Caco-2 (cell line): ENCODE measurements around the gene CCDC91. TPM values are rescaled to one million over a fixed set of nuclear protein-coding genes. Genes with fewer than 3 reads are reported as not detected.

Experiments used
- BruUV-seq: library from RNA; stranded (reverse); fragments of 400-500 nt; replicated peaks from 2 replicates; lab custom pipeline; 2021; lab: Mats Ljungman, UMichigan
- CTCF ChIA-PET: fragments of 300-600 bp; sonication (Branson Sonifier 250); formaldehyde crosslinking; loops from one replicate; lab custom pipeline; 2022; ENCODE audit warnings: antibody characterized with exemption; lab: Charles Lee
- POLR2A ChIA-PET: fragments of 300-600 bp; sonication (Branson Sonifier 250); formaldehyde crosslinking; loops from one replicate; lab custom pipeline; 2022; ENCODE audit warnings: antibody characterized with exemption; lab: Charles Lee
- DNase-seq, 2 experiments: peaks; one replicate each; pipeline versions ENCODE4 v3.0.0 to v3.0.0-alpha.2; 2020 to 2022
- H3K27me3 ChIP-seq: replicated peaks from 2 replicates; pipeline ENCODE4 v1.6.0; 2011; ENCODE audit warnings: low read length; ENCODE audit not compliant: control insufficient read depth, insufficient read depth
- H3K36me3 ChIP-seq: 2 replicates; pipeline ENCODE4 v1.5.1; 2011; ENCODE audit warnings: low read length; ENCODE audit not compliant: control insufficient read depth, insufficient read depth
- H3K4me1 ChIP-seq: fragments of 250-450 bp; sonication (Bioruptor Pico); 2 replicates; pipeline ENCODE4 v1.5.1; 2020; ENCODE audit warnings: mild to moderate bottlenecking
- H3K4me3 ChIP-seq: 2 replicates; pipeline ENCODE4 v1.5.1; 2011; ENCODE audit warnings: low read depth, mild to moderate bottlenecking, control low read depth, low read length
- H3K9me3 ChIP-seq: fragments of 250-450 bp; sonication (Bioruptor Pico); 2 replicates; pipeline ENCODE4 v1.5.1; 2020; ENCODE audit warnings: mild to moderate bottlenecking, moderate library complexity
- H3K27ac Mint-ChIP-seq: one replicate; pipeline ENCODE4 v1.8.0; 2022; ENCODE audit warnings: mixed read lengths; ENCODE audit not compliant: unreplicated experiment
- H3K27me3 Mint-ChIP-seq: one replicate; pipeline ENCODE4 v1.8.0; 2022; ENCODE audit warnings: mixed read lengths; ENCODE audit not compliant: insufficient read depth, unreplicated experiment
- H3K36me3 Mint-ChIP-seq: one replicate; pipeline ENCODE4 v1.8.0; 2022; ENCODE audit warnings: mild to moderate bottlenecking, mixed read lengths; ENCODE audit not compliant: insufficient read depth, unreplicated experiment
- H3K4me1 Mint-ChIP-seq: one replicate; pipeline ENCODE4 v1.8.0; 2022; ENCODE audit warnings: low read depth, mixed read lengths; ENCODE audit not compliant: unreplicated experiment
- H3K4me3 Mint-ChIP-seq: one replicate; pipeline ENCODE4 v1.8.0; 2022; ENCODE audit warnings: mild to moderate bottlenecking, moderate library complexity, mixed read lengths; ENCODE audit not compliant: unreplicated experiment
- H3K9me3 Mint-ChIP-seq: one replicate; pipeline ENCODE4 v1.8.0; 2022; ENCODE audit warnings: mixed read lengths; ENCODE audit not compliant: unreplicated experiment
- intact Hi-C: fragments of 100-400 bp; cut with micrococcal nuclease; formaldehyde crosslinking; loops from one replicate; pipeline ENCODE4 v1.10.0; 2022; ENCODE audit not compliant: unreplicated experiment
- total RNA-seq: library from RNA; stranded (reverse); gene quantifications from 2 replicates; pipeline ENCODE4 v1.2.3, GENCODE V29; 2022
- TF ChIP-seq, protein P1 (sequence below), 2 experiments: fragments of 200-600 bp in 1 of 2; IDR thresholded peaks; 1 replicate in 1 of 2; 2 replicates in 1 of 2; pipeline versions ENCODE4 v1.5.1 to v1.8.0; 2011 to 2022; ENCODE audit warnings: antibody characterized with exemption in 1 of 2, control low read depth in 1 of 2, inconsistent platforms in 1 of 2, low read depth in 1 of 2, low read length in 1 of 2, mild to moderate bottlenecking in 1 of 2, moderate library complexity in 1 of 2; ENCODE audit not compliant: insufficient read depth in 1 of 2, severe bottlenecking in 1 of 2, unreplicated experiment in 1 of 2

The CCDC91 gene
- total RNA-seq, 1 experiment from 2014 or later, result 21.6 TPM

DNA sequence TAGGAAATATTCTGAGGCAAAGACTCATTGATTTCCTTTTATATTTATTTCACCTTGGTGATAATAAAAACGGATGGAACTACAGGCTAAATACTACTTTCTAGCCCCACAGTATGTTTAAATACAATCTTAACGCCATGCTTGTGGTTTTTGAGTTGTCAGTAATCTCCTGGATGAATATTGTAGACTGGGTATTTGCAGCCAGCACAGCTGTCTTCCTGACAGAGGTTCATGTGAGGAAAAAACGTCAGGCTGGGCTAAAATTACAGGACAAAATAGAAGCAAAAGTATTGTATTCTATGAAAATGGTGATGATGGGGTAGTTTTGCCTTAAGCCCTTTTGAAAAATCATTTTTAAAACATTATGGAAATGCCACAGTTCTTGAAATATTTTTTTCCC is 140.9 kb downstream of the CCDC91 start:
- CTCF ChIA-PET, result no interaction called here
- Histone ChIP-seq H3K9me3 (no peaks in the 10 kb centered on the region), H3K4me3 (no peak overlapping the region), H3K27me3 (no peaks in the 10 kb centered on the region), H3K4me1 (no peaks in the 10 kb centered on the region), H3K36me3 (no peaks in the 10 kb centered on the region)
- H3K9me3 Mint-ChIP-seq, result no peaks in the 10 kb centered on the region
- intact Hi-C loops, result no loop called here
- DNase-seq, result no peak
- H3K27ac Mint-ChIP-seq, result no peak overlapping the region
- no peaks in the 10 kb centered on the region for H3K27me3 Mint-ChIP-seq
- BruUV-seq, result no TSS peak
- H3K4me3 Mint-ChIP-seq, result no peak overlapping the region
- no peaks in the 10 kb centered on the region for H3K36me3 Mint-ChIP-seq
- no peaks in the 10 kb centered on the region for H3K4me1 Mint-ChIP-seq
- POLR2A ChIA-PET, result no interaction called here
- TF ChIP-seq, protein P1, sequence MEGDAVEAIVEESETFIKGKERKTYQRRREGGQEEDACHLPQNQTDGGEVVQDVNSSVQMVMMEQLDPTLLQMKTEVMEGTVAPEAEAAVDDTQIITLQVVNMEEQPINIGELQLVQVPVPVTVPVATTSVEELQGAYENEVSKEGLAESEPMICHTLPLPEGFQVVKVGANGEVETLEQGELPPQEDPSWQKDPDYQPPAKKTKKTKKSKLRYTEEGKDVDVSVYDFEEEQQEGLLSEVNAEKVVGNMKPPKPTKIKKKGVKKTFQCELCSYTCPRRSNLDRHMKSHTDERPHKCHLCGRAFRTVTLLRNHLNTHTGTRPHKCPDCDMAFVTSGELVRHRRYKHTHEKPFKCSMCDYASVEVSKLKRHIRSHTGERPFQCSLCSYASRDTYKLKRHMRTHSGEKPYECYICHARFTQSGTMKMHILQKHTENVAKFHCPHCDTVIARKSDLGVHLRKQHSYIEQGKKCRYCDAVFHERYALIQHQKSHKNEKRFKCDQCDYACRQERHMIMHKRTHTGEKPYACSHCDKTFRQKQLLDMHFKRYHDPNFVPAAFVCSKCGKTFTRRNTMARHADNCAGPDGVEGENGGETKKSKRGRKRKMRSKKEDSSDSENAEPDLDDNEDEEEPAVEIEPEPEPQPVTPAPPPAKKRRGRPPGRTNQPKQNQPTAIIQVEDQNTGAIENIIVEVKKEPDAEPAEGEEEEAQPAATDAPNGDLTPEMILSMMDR (IDR thresholded peaks at IDR 0.05; ENCODE audit: insufficient read depth in 1 of 2, low read depth in 1 of 2, low read length in 1 of 2, severe bottlenecking in 1 of 2, unreplicated experiment in 1 of 2), result no peak

DNA sequence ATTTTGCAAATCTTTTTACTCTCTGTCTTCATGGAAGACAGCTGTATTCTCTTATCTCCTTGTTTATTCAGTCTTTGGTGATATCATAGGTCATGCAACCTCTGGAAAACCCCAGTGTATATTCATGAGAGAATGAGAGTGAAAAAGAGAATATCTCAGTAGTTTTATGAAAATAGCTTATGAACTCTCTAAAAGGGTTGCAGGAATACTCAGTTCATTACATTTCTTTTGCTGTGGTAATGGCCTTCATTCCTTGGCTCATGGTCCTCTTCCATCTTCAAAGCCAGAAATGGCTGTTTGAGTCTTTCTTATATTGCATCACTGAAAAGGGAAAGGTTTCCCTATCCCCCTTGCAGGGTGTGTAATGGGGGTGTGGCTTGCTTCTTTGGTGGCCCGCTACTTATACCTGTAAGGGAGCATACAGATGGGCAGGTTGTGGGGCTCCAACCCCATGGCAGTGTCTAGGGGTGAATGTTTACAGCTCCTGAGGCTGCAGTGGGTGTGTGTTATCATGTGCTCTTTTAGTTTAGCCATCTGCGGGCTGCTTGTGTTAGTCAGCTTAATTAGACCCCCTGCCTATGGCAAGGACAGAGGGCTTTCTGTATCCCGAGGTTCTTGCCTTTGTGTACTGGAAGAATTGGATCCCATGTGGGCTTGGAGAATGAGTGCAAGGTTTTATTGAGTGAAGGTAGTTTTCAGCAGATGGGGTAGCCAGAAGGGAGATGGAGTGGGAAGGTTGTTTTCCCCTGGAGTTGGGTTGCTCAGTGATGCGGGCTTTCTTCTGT is 150.2 kb downstream of the CCDC91 start:
- H3K4me3 Mint-ChIP-seq, result no peak overlapping the region
- no peaks in the 10 kb centered on the region for H3K9me3 Mint-ChIP-seq
- ChIA-PET POLR2A (no interaction called here), CTCF (interaction anchor here (0.6 kb wide), 1 partner anchor 20 kb away, joined by 3 read pairs; no protein-coding TSS in a partner anchor)
- no TSS peak for BruUV-seq
- TF ChIP-seq, protein P1 (IDR thresholded peaks at IDR 0.05; ENCODE audit: insufficient read depth in 1 of 2, low read depth in 1 of 2, low read length in 1 of 2, severe bottlenecking in 1 of 2, unreplicated experiment in 1 of 2), result no peak
- no peak overlapping the region for H3K4me3 ChIP-seq
- H3K4me1 Mint-ChIP-seq, result no peaks in the 10 kb centered on the region
- H3K9me3 ChIP-seq, result no peaks in the 10 kb centered on the region
- no peak for DNase-seq
- no peaks in the 10 kb centered on the region for H3K36me3 ChIP-seq
- no peaks in the 10 kb centered on the region for H3K27me3 Mint-ChIP-seq
- H3K27ac Mint-ChIP-seq, result no peak overlapping the region
- H3K36me3 Mint-ChIP-seq, result no peaks in the 10 kb centered on the region
- intact Hi-C loops, result no loop called here
- H3K4me1 ChIP-seq, result peaks cover 5% of the 10 kb centered on the region; the same call in 1 of the 2 replicates
- H3K27me3 ChIP-seq, result no peaks in the 10 kb centered on the region

GRCh38 chr12:28343713-28344112 is 153.5 kb downstream of the CCDC91 start:
- Histone ChIP-seq H3K27me3 (no peaks in the 10 kb centered on the region), H3K4me3 (no peak overlapping the region), H3K36me3 (no peaks in the 10 kb centered on the region), H3K9me3 (no peaks in the 10 kb centered on the region), H3K4me1 (peaks cover 5% of the 10 kb centered on the region; the same call in 1 of the 2 replicates)
- Mint-ChIP-seq H3K27me3 (no peaks in the 10 kb centered on the region), H3K9me3 (no peaks in the 10 kb centered on the region), H3K4me3 (no peak overlapping the region), H3K4me1 (no peaks in the 10 kb centered on the region), H3K36me3 (peaks cover 7% of the 10 kb centered on the region), H3K27ac (no peak overlapping the region)
- BruUV-seq, result no TSS peak
- no peak for DNase-seq
- ChIA-PET POLR2A (no interaction called here), CTCF (no interaction called here)
- TF ChIP-seq, protein P1 (IDR thresholded peaks at IDR 0.05; ENCODE audit: insufficient read depth in 1 of 2, low read depth in 1 of 2, low read length in 1 of 2, severe bottlenecking in 1 of 2, unreplicated experiment in 1 of 2), result no peak
- intact Hi-C loops, result no loop called here
